GM18526 (cell line): ENCODE measurements around the gene PIK3R6.

Experiments used
- POLR2A ChIP-seq: IDR thresholded peaks from 3 replicates; pipeline ENCODE4 v1.6.1; 2011; ENCODE audit not compliant: insufficient read length; ENCODE audit errors: extremely low read depth

The PIK3R6 gene

GRCh38 chr17:8870406-8871040 is 3.0 kb upstream of the PIK3R6 start:
- no peak for TF ChIP-seq POLR2A

GRCh38 chr17:8869114-8869815 is 1.8 kb upstream of the PIK3R6 start:
- TF ChIP-seq POLR2A = no peak

- peak; percentile 18 for TF ChIP-seq POLR2A
Observed at GRCh38 chr17:8868529-8868951, 1.1 kb upstream of the PIK3R6 start.

GRCh38 chr17:8868092-8868491 is 618 bp upstream of the PIK3R6 start:
- no peak for TF ChIP-seq POLR2A

- TF ChIP-seq POLR2A = no peak
Observed at GRCh38 chr17:8865811-8866210, 1.7 kb downstream of the PIK3R6 start.

- TF ChIP-seq POLR2A = no peak
Observed at GRCh38 chr17:8865385-8865784, 2.1 kb downstream of the PIK3R6 start.

GRCh38 chr17:8862213-8863056 is 5.0 kb downstream of the PIK3R6 start:
- no peak for TF ChIP-seq POLR2A

GRCh38 chr17:8861495-8862181 is 5.8 kb downstream of the PIK3R6 start:
- no peak for TF ChIP-seq POLR2A

GRCh38 chr17:8859804-8860430 is 7.6 kb downstream of the PIK3R6 start:
- TF ChIP-seq POLR2A = no peak

- TF ChIP-seq POLR2A = no peak
Observed at GRCh38 chr17:8859027-8859803, 8.3 kb downstream of the PIK3R6 start.

- TF ChIP-seq POLR2A = no peak
Observed at GRCh38 chr17:8857919-8858318, 9.6 kb downstream of the PIK3R6 start.

GRCh38 chr17:8856869-8857575 is 10.5 kb downstream of the PIK3R6 start:
- no peak for TF ChIP-seq POLR2A

- no peak for TF ChIP-seq POLR2A
Observed at GRCh38 chr17:8855477-8856204, 11.8 kb downstream of the PIK3R6 start.
